ENCODE data around the gene PSMB11.
A peak's percentile ranks its signal among the peaks of the same experiment; 100 is the strongest.

Gene PSMB11

DNA sequence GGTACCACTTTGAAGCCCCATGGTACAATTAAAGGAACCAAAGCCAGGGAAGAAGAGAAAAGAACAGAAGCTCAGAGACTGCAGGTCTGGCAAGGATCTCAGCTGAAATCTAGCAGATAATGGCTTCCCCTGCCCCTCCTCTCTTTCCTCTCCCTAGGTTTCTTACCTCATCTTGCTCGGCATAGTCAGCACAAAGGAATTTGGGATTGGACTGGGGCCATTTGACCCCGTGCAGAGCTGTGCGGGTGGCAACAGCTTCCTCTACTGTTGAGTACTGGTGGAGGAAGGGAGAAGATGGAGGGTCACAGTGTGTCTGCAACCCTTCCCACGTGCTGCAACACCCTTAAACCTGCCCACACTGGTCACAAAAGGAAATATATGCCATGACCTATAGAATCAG, 20.0 kb downstream of the PSMB11 start:
- DNase-seq: no peak

DNA sequence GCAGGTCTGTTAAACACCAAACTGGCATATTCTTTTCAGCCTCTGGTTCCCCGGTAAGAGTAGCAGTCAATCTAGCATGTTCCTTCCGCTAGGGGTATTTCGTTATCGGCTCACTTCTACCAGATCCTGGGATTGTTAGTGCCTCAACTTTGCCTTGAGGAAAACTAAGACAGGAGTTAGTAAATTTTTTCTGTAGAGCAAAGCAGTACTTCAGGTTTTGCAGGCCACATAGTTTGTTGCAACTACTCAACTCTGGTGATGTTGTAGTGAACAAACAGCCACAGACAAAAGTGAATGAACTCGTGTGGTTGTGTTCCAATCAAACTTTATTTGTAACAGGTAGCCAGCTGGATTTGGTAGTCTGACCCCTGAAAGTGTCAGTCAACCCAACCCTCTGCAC, 21.6 kb downstream of the PSMB11 start:
- DNase-seq: no peak

DNA sequence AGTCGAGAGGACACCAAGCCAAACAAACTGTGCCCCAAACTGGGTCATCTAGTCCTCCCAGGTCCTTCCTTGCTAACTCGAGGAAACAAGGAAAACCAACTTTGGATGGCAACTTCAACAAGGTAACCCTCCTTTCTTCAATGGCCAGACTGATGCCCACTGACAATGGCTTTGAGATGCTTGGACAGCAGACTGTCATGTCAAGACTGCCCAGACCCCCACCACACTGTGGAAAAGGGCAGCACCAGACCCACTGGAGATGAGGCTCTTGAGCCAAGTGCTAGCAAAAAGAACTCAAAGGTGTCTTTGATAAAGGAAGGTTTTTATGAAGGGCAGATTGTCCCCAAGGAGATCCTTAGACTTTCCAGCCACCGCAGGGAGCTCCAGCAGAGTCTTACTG, 24.4 kb downstream of the PSMB11 start:
- DNase-seq: no peak

DNA sequence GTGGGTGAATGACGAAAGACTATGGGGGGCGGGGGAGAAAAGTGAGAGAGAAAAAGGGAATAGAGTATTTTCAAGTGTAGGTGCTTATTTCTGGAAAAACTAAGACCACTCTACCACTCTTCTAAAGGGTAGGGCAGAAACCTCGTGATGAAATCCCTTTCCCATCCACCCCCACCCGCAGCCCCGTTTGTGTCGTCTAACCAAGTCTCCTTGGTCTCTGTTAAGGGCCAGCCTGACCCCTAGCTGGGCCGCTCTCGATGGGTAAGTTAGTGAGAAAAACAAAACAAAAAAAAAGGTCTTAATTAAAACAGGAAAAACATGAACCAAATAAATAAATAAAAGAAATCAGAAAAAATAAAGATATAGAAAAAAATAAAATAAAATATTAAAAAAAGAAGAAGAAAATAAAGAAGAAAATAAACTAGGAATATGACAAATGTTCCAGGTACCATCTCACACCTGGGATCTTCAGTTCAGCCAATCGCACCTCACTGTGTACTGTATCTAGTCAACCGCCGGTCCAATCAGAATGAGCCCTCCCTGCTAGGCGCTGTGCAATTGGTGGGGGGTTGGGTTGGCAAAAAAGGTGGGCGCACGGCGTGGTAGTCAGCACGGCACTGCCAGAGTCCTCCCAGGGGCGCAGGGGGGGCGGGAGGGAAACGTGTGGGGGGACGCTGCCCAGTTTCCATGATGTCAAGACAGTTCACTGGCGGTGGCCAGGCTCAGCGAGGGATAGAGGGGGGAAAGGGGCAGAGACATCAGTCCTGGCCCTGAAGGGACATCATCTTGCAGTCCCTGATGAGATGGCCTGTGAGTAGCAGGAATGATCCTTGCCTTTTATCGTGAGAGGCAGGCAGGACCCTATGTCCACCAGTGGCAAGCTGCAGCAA, 25.1 kb downstream of the PSMB11 start:
- DNase-seq: no peak

DNA sequence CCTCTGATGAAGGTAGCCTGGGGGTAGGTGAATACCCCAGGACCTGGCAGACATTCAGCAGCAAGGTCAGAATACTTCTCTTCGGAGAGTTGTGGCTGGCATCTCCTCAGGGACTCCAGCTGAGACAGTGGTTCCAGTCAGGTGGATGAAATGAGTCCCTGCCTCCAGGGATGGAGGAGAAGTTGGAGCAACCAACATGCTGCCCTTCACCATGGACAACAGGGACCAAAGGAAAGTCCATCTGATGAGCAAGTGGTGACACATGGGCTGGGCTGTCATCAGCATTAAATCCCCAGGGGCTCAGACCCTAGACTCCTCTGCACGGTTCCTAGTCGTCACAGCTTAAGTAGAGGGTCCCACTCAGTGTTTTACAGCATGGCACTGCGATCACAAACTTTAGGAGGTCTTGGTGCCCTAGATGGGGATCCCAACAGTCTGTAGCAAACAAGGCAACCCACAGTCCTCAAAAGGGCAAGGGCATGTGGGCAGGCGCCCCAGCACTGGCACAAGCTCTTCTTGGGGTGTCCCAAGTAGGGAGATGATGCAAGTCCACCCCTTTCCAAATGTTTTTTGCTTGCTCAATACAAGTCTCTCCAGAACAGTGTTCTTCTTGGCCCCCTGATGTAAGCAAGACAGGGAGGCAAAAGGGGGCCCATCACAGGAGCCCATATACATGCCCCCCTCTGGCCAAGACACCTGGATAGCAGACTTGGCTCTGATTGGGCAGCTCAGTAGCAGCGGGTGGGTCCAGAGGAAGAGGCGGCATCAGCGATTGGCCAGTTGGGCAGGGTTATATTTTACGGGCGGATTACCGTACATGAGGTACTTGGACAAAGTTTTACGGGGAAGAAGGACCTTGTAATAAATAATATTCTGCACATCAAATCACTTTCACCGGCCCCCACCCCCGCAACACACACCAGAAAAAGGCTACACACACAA, 26.1 kb downstream of the PSMB11 start:
- DNase-seq: no peak

DNA sequence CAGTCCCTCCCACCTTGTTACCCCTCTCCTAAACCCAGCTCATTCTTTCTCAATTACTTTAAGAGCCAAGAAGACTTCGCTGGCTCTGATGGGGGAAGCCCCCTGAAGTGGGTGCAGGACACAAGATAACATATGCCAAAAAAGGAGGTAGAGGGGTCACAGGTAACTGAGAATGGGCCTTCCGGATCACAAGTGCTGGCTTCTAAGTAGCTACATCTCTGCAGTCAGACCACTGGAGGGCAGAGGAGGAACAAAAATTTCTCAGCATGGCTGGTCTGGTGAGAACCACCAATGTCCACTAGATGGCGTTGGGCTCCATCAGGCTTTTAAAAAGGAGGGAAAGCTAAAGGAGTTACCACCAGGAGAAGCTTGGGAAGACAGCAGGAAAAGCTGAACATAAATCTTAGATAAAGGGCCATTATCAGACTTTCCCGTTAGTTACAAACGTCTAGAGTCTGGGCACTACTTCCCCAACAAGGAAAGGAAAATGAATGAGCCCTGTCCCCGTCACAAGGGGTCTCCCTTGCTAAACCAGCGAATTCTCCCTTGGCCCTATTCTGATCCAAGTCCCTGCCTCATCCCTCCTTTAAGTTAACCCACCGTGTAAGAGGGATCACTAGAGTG, 26.9 kb downstream of the PSMB11 start:
- peak; percentile 86 for DNase-seq

DNA sequence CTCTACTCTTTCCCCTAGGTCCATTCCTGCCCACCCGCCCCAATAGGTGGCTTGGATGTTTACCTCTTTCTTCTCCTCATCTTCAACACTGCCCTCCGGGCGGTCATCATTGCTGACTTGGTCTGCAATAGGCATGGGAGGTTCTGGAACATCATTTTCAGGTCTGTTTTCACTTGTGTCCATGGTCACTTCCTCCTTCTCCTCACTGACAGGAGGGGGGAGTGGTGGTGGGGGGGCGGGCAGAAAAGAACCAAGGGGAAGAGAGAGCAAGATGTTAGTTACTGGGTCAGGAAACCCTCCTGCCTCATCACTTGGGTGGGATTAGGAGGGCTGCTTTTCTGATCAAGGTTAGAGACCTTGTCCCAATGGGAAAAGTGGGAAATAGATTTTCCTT, 27.4 kb downstream of the PSMB11 start:
- no peak for DNase-seq

DNA sequence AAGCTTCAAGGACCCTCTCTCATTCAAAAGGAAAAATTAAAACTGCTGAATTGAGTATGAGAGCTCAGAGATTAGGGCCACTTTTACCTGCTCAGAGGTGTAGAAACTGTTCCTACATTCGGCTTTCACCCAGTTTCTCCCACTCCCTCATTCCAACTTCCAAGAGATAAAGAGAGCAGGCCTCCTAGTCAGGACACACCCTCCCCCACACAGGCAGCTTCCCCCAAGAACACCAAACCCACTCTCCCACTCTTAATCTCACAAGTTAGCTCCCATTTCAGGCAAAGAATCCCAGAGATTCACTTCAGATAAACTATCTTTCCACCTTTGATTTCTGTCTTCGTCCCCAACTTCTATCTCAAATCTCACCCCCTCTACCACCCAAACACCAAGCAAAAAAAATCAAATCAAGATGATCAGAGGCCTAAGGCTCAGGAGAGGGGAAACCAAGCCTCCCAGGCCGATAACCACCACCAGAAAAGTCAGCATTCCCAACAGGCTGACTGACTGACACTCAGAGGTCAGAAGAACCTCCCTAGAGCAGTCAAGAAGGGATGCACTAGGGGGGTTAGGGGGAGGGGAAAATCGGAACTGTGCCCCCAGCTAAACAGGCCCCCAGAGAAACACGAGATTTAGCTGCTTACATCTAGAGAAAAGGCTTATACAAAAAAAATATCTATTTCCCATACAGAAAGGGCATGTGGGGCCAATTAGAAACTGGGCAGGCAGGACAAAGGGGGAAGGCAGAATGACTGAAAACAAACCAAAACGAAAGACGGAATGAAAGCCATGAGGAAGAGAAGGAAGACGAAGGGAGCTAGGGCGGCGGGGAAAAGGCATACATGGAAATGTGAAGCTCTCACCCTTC, 28.5 kb downstream of the PSMB11 start:
- DNase-seq: no peak

DNA sequence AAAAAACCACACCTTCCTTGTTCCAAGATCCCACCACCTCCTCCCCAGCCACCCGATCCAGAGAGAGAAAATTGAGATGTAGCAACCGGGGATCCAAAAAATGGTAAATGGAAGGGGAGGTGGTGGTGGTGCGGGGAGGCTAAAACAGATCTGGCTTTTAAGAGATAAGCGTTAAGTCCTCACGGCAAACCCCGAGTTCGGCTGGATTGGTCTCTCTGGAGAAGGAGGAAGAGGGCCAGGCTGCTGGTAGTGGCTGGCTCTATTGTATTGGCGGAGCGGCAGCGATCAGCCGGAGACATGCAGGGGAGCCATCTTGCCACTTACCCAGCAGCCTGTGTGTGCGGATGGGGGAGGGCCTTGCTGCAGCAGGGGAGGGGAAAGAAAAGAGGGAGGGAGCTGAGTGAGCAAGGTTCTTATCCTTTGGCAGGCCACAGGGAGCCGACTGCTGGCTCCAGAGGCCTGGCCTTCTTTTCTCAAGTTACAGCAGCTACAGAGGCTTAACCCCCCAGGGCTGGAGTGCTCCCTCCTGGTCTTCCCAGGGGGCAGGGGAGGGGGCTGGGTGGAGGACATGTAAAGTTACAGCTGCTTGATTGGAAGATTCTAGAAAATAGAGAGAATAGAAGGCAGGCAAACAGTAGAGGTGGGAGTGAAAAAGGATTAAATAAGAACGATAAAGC, 29.4 kb downstream of the PSMB11 start:
- peak; percentile 82 for DNase-seq

DNA sequence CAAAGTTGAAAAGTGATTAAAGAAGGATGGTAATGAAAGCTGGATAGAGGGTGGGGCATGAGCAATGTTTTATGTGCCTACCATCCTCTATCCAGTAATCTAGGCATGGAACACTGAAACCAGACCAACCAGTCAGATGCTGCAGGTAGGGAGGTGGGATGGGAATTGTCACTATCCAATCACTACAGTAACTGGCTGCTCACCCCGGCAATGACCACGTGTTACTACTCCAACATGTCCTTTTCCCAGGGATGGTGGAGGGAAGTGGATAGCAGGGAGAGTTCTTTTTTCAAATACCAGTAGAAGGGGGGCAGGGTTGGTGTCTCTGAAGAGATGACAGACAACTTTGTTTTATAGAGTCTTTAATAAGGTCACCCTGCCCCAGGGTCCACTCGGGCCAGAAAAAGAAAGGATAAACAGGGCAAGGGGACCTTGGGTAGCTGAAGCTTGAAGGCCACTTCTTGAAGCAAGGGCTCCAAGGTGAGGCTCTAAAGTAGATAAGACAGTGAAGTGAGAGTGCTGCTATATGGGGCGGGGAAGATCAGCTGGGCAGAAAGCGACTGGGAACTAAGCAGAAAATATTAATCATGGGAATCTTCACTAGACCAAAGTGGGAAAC, 30.0 kb downstream of the PSMB11 start:
- no peak for DNase-seq

DNA sequence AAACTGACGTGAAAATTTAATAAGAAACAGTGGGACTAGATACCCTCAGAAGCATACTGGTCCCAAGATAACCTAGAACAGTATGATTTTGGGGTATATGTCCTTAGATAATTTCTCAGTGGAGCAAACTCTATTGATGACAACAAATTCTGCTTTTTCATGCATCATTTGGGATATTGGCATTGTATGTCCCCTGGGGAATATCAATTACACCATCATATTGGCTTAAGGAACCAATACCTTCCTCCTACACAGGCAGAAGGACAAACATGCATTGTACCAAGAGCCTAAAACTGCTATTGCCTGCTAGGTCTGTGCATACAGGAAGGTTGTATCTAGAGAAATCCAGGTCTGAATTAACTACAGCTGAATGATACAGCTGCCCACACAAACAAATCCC, 32.9 kb downstream of the PSMB11 start:
- DNase-seq: no peak

DNA sequence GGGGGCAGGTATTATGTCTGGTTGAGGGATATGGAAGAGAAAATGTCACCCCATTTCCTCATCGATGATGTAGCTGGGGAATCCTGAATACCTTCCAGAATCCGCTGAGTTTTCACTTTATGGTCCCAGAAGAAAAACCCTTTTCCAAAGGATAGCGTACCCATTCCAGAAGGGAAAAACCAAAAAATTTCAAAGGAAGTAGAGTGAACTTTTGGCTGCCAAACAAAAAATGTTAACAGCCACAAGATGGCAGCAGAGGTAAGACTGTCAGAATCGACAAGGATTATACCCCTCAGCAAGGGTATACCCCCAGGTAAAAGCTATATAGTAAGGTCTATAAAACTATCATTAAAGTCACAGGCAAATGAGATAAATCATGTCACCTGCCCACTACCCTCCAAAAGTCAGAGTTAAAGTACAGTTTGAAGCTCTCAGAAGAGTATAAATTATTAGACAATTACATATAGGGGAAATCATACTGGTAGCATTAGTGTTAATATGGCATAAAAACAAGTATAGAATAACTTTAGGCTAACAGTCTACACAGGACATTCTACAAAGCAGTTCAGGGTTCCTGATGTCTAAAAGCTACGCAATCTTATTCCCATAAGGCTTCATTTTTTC, 34.9 kb downstream of the PSMB11 start:
- DNase-seq: peak; percentile 55

DNA sequence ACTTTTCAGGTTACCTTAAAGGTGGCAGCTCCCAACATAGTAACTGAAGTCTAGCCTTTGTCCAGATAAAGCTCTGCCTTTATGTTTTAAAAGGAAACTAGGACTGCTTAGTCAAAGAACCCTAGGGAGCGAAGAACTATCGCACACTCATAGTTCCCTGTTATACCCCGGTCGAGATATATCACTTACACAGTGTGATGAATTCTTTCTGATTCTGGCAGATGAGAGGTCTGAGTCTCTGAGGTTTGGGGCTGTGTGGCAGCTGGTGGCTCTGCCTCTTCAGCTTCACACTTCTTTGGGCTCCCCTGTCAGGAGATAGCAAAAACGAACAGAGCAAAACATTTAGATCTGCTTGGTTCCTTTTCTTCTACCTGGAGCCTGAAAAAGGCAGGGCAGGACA, 36.0 kb downstream of the PSMB11 start:
- no peak for DNase-seq

DNA sequence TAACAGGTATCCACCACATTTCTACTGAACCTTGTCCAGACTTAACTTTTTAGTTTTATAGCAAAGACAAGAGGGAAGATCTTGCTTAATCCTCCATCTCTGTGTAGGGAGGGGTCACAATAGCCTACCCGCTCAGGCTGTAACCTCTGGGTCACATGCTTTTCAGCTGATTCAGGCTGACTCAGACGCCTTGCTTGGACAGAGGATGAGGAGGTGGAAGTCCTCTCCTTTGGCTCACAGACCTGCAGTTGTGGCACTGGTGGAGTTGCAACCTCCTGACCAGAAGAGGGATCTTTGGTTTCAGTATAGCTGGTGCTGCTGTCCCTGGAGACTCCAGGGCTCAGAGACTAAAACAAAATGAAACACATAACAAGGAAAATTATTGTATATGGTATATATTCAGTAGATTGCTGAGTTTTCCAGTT, 36.7 kb downstream of the PSMB11 start:
- no peak for DNase-seq

DNA sequence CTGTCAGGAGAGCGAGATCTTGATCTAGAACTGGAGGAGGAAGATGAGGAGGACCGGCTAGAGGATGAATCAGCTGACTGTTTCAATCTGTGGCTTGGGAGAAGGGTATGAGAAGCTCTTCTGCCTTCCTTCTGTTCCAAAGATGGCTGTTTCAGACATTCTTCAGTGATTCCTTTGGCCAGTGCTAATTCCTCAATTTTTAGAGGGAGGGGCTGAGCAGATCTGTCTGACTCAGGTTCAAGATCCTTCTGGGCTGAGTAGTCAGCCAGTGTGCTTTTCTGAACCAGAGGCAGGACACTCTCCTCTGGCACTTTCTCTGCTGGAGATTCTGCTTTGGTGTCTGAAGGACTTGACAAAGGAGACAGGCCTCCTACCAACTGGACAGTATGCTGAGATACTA, 37.7 kb downstream of the PSMB11 start:
- DNase-seq: no peak

DNA sequence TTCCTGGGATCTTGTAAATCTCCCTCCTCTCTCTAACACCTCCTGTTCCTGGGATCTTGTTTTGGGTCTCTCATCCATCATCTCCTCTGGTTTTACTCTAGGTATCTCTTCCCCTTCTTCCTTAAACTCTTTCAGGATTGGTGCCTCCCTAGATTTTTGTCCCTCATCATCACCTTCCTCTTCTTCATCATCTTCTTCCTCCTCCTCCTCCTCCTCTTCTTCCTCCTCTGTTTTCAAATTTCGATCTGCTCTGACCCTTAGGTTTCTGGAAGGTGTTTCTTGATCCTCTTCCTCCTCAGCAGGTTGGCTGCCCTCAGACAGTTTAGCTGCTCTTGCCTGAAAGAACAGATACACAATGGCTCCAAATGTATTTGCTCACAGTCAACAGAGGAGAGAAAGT, 38.5 kb downstream of the PSMB11 start:
- no peak for DNase-seq

DNA sequence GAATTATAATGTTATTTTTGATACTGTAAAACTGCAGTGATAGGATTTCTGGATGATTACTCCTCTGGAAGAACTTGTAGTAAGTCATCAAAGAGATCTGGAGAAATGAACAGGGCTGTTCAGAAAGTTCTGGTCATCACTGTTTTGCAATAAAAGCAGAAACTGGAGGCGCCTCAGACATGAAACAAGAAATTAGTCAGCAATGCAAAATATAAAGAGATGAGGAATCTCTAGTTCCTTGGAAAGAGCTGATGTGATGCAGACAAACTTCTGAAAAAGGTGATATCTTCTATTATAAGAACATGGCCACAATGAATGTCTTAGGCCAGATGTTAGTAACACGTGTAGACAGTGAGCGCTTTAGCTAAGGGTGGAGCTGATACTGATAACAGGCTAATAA, 43.4 kb downstream of the PSMB11 start:
- DNase-seq: no peak

DNA sequence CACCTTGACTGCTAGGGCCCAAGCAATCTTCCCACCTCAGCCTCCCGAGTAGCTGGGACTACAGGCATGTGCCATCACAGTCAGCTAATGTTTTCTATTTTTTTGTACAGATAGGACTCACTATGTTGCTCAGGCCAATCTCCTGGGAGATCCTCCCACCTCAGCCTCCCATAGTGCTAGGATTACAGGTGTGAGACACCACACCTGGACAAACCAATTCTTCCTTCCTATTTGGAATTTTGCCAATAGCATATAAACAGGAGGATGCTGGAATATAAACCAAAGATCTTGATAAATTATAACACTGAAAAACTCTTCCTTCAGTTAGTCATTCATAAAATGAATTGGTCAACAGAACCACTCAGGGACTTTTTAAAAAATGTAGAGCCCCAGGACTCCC, 44.6 kb downstream of the PSMB11 start:
- DNase-seq: no peak

DNA sequence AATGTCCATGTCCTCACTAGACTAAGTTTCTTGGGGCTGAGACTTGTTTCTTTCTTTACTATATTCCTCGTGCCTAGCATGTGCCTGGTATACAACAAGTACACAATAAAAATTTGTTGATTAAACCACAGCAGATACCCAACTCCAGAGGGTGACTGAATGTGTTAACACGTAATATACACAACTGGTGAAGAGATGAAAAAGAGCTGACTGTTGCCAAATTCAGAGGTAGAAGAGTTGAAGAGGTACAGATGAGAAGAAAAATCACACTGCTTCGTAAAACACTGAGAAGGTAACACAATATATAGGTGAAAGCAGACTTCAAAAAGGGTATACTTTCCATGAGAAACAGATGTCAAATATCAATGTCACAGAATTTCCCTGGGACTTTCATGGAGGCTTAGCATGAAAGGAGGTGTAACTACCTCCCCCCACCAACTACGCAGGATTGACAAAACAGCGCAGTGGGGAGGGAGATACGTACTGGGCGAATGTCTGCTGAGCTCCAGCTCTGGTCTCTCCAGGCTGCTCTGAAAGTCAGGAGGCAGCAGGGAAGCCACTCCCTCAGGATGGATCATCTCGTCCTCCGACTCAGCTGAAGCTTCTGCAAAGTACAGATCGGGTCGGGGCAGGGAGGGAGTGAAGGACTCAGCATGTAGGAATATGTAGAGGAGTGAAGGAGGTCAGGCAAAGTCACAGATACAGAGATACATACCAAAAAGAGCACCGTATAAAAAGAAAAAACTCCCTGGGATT, 47.7 kb downstream of the PSMB11 start:
- no peak for DNase-seq

DNA sequence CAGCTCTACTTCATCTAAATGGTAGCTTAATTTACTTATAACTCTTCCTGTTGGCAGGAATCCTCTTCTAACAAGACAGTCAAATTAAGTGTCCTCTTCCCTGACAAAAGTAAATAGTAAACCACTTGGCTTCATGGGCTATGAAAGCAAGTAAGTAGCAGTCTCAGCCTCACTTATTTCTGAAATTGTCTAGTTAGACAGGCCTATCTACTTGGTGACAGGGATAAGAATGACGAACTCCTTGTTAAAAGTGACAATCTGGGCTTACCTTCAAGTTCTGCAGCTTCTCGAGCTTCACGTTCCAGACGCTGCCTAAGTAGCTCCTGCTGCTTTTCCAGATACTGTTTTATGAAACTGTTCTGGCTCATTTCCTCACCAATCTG, 48.2 kb downstream of the PSMB11 start:
- no peak for DNase-seq
